ENCODE data around the gene ATP10A. TPM values are rescaled to one million over a fixed set of nuclear protein-coding genes. Genes with fewer than 3 reads are reported as not detected.

The ATP10A gene
- total RNA-seq, 4 donors from 2014 or later = 1.4 to 10.0 (median 3.6) TPM

GRCh38 chr15:25679492-25679891, 183.6 kb downstream of the ATP10A start:
- H3K36me3 ChIP-seq = no peaks in the 10 kb centered on the region
- no peak for DNase-seq
- H3K27me3 ChIP-seq = no peaks in the 10 kb centered on the region
- no peak for TF ChIP-seq EP300 (IDR thresholded peaks at IDR 0.05; ENCODE audit: low read depth)
- TF ChIP-seq CTCF (IDR thresholded peaks at IDR 0.05) = no peak
- no peak for TF ChIP-seq POLR2AphosphoS5 (IDR thresholded peaks at IDR 0.05)
- no peak for TF ChIP-seq POLR2A (IDR thresholded peaks at IDR 0.05)
- H3K4me1 ChIP-seq = no peaks in the 10 kb centered on the region
- no peak overlapping the region for H3K4me3 ChIP-seq
- H3K9me3 ChIP-seq = no peaks in the 10 kb centered on the region
- intact Hi-C loops (cut with DNase I; ENCODE audit: low total_unique reads) = no loop called here
- in situ Hi-C loops (cut with MboI; ENCODE audit: low pct_ligation_motif_present in 1 of 4, low pct_unique_long_range_greater_than_20kb in 1 of 4, low sequenced_read_pairs in 3 of 4) = no loop called here
- no peak overlapping the region for H3K27ac ChIP-seq
- 94% methylated on average over 11 of the region's 11 CpGs; no CpG with 5 or more reads in 1 of the 2 donors for WGBS, 2 donors (ENCODE audit: low coverage in 1 of 2)

- Histone ChIP-seq H3K4me3 (no peak overlapping the region), H3K36me3 (no peaks in the 10 kb centered on the region), H3K27ac (no peak overlapping the region), H3K27me3 (no peaks in the 10 kb centered on the region), H3K9me3 (no peaks in the 10 kb centered on the region), H3K4me1 (no peaks in the 10 kb centered on the region)
- intact Hi-C loops (cut with DNase I; ENCODE audit: low total_unique reads) (no loop called here), in situ Hi-C loops (cut with MboI; ENCODE audit: low pct_ligation_motif_present in 1 of 4, low pct_unique_long_range_greater_than_20kb in 1 of 4, low sequenced_read_pairs in 3 of 4) (no loop called here)
- no peak for DNase-seq
- TF ChIP-seq POLR2AphosphoS5 (IDR thresholded peaks at IDR 0.05) (no peak), EP300 (IDR thresholded peaks at IDR 0.05; ENCODE audit: low read depth) (no peak), CTCF (IDR thresholded peaks at IDR 0.05) (no peak), POLR2A (IDR thresholded peaks at IDR 0.05) (no peak)
- 91 to 100% methylated on average over 1 to 7 of the region's 7 CpGs for WGBS, 2 donors (ENCODE audit: low coverage in 1 of 2)
These were observed 184.6 kb downstream of the ATP10A start for GRCh38 chr15:25678500-25678855.

- no peaks in the 10 kb centered on the region for H3K4me1 ChIP-seq
- DNase-seq = no peak
- H3K27ac ChIP-seq = no peak overlapping the region
- no peak overlapping the region for H3K4me3 ChIP-seq
- in situ Hi-C loops (cut with MboI; ENCODE audit: low pct_ligation_motif_present in 1 of 4, low pct_unique_long_range_greater_than_20kb in 1 of 4, low sequenced_read_pairs in 3 of 4) = no loop called here
- H3K9me3 ChIP-seq = no peaks in the 10 kb centered on the region
- WGBS, 2 donors (ENCODE audit: low coverage in 1 of 2) = 73% methylated on average over 9 of the region's 9 CpGs; no CpG with 5 or more reads in 1 of the 2 donors
- no peaks in the 10 kb centered on the region for H3K27me3 ChIP-seq
- H3K36me3 ChIP-seq = no peaks in the 10 kb centered on the region
- TF ChIP-seq POLR2AphosphoS5 (IDR thresholded peaks at IDR 0.05) (no peak), CTCF (IDR thresholded peaks at IDR 0.05) (no peak), EP300 (IDR thresholded peaks at IDR 0.05; ENCODE audit: low read depth) (no peak), POLR2A (IDR thresholded peaks at IDR 0.05) (no peak)
- intact Hi-C loops (cut with DNase I; ENCODE audit: low total_unique reads) = no loop called here
These were observed 185.2 kb downstream of the ATP10A start for GRCh38 chr15:25677719-25678499.

GRCh38 chr15:25676070-25676469, 187.1 kb downstream of the ATP10A start:
- intact Hi-C loops (cut with DNase I; ENCODE audit: low total_unique reads) = no loop called here
- in situ Hi-C loops (cut with MboI; ENCODE audit: low pct_ligation_motif_present in 1 of 4, low pct_unique_long_range_greater_than_20kb in 1 of 4, low sequenced_read_pairs in 3 of 4) = no loop called here
- H3K36me3 ChIP-seq = no peaks in the 10 kb centered on the region
- no peak overlapping the region for H3K27ac ChIP-seq
- H3K9me3 ChIP-seq = no peaks in the 10 kb centered on the region
- no peak overlapping the region for H3K4me3 ChIP-seq
- H3K4me1 ChIP-seq = peaks cover 0 to 5% (median 2%) of the 10 kb centered on the region in 4 donors
- TF ChIP-seq POLR2AphosphoS5 (IDR thresholded peaks at IDR 0.05) = no peak
- no peak for TF ChIP-seq POLR2A (IDR thresholded peaks at IDR 0.05)
- no peak for TF ChIP-seq EP300 (IDR thresholded peaks at IDR 0.05; ENCODE audit: low read depth)
- TF ChIP-seq CTCF (IDR thresholded peaks at IDR 0.05) = no peak
- no peaks in the 10 kb centered on the region for H3K27me3 ChIP-seq
- DNase-seq = no peak
- WGBS, 2 donors (ENCODE audit: low coverage in 1 of 2) = 91 to 92% methylated on average over 6 to 8 of the region's 8 CpGs
